Neural progenitor cell (in vitro differentiated cells): ENCODE results near the gene COL25A1. TPM values are rescaled to one million over a fixed set of nuclear protein-coding genes. Genes with fewer than 3 reads are reported as not detected.

ENCODE experiments used
- DNase-seq: peaks from one replicate; pipeline ENCODE4 v3.0.0-alpha.2; 2016; ENCODE audit warnings: low spot score
- H2AFZ ChIP-seq: fragments of 200-600 bp; sonication (generic); replicated peaks from 2 replicates; pipeline ENCODE4 v1.6.1; 2016; ENCODE audit warnings: antibody characterized with exemption
- H3F3A ChIP-seq: fragments of 200-600 bp; sonication (generic); 2 replicates; pipeline ENCODE4 v1.6.1; 2016; ENCODE audit warnings: antibody characterized with exemption, low read depth
- H3K27ac ChIP-seq: fragments of 200-600 bp; sonication (generic); 2 replicates; pipeline ENCODE4 v1.5.1; 2016; ENCODE audit warnings: mild to moderate bottlenecking
- H3K27me3 ChIP-seq: fragments of 200-600 bp; sonication (generic); 2 replicates; pipeline ENCODE4 v1.6.1; 2016; ENCODE audit warnings: mild to moderate bottlenecking, moderate library complexity
- H3K36me3 ChIP-seq: fragments of 200-600 bp; sonication (generic); 2 replicates; pipeline ENCODE4 v1.5.1; 2016
- H3K4me1 ChIP-seq: fragments of 200-600 bp; sonication (generic); 2 replicates; pipeline ENCODE4 v1.6.1; 2016; ENCODE audit warnings: mixed run types
- H3K4me2 ChIP-seq: fragments of 200-600 bp; sonication (generic); 2 replicates; pipeline ENCODE4 v1.6.1; 2016
- H3K4me3 ChIP-seq: fragments of 200-600 bp; sonication (generic); 2 replicates; pipeline ENCODE4 v1.5.1; 2016
- H3K79me2 ChIP-seq: fragments of 200-600 bp; sonication (generic); 2 replicates; pipeline ENCODE4 v1.6.1; 2016; ENCODE audit warnings: low read depth
- H3K9ac ChIP-seq: fragments of 200-600 bp; sonication (generic); 2 replicates; pipeline ENCODE4 v1.6.1; 2016
- H3K9me3 ChIP-seq: fragments of 200-600 bp; sonication (generic); 2 replicates; pipeline ENCODE4 v1.5.1; 2016; ENCODE audit warnings: low read depth
- H4K20me1 ChIP-seq: fragments of 200-600 bp; sonication (generic); 2 replicates; pipeline ENCODE4 v1.6.1; 2016; ENCODE audit warnings: low read depth
- H3K27ac Mint-ChIP-seq: 3 replicates; pipeline ENCODE4 v1.8.0; 2021; ENCODE audit warnings: mixed read lengths
- H3K27me3 Mint-ChIP-seq: 2 replicates; pipeline ENCODE4 v1.8.0; 2022; ENCODE audit warnings: low read depth, mild to moderate bottlenecking, inconsistent platforms, moderate library complexity, mixed read lengths; ENCODE audit not compliant: insufficient read depth
- H3K36me3 Mint-ChIP-seq: 3 replicates; pipeline ENCODE4 v1.8.0; 2021; ENCODE audit warnings: mixed read lengths
- H3K4me1 Mint-ChIP-seq: 3 replicates; pipeline ENCODE4 v1.8.0; 2021; ENCODE audit warnings: mixed read lengths
- H3K4me3 Mint-ChIP-seq: 3 replicates; pipeline ENCODE4 v1.8.0; 2021; ENCODE audit warnings: mild to moderate bottlenecking, moderate library complexity, mixed read lengths
- H3K9me3 Mint-ChIP-seq: 3 replicates; pipeline ENCODE4 v1.8.0; 2020; ENCODE audit warnings: mixed read lengths
- CTCF ChIP-seq: fragments of 200-600 bp; sonication (generic); IDR thresholded peaks from 2 replicates; pipeline ENCODE4 v1.5.1; 2017; ENCODE audit warnings: antibody characterized with exemption, mild to moderate bottlenecking
- EZH2 ChIP-seq: fragments of 200-600 bp; sonication (generic); IDR thresholded peaks from 2 replicates; pipeline ENCODE4 v1.6.1; 2017; ENCODE audit warnings: antibody characterized with exemption, mild to moderate bottlenecking, moderate library complexity
- EZH2phosphoT487 ChIP-seq: fragments of 200-600 bp; sonication (generic); IDR thresholded peaks from 2 replicates; pipeline ENCODE4 v1.6.1; 2017; ENCODE audit warnings: antibody characterized with exemption
- total RNA-seq: library from RNA; depleted of rRNA; stranded (reverse); fragments of >200 nt; gene quantifications from 2 replicates; pipeline ENCODE4 v1.2.3, GENCODE V29; 2015; ENCODE audit warnings: low replicate concordance

COL25A1 gene
- total RNA-seq, 1 donor from 2014 or later: 1.3 TPM

- Histone ChIP-seq H3K27me3 (peaks cover 32% of the 10 kb centered on the region), H3F3A (peaks cover 22% of the 10 kb centered on the region), H3K27ac (no peak overlapping the region), H3K4me1 (peaks cover 10% of the 10 kb centered on the region), H3K4me2 (no peak overlapping the region), H3K4me3 (no peak overlapping the region), H3K9me3 (no peaks in the 10 kb centered on the region), H2AFZ (no peak overlapping the region), H3K79me2 (no peaks in the 10 kb centered on the region), H4K20me1 (no peaks in the 10 kb centered on the region), H3K36me3 (no peaks in the 10 kb centered on the region), H3K9ac (no peak overlapping the region)
- peaks cover 22% of the 10 kb centered on the region for H3K27me3 Mint-ChIP-seq
- H3K27ac Mint-ChIP-seq: no peak overlapping the region
- H3K36me3 Mint-ChIP-seq: peaks cover 2% of the 10 kb centered on the region
- H3K4me1 Mint-ChIP-seq: peaks cover 14% of the 10 kb centered on the region
- DNase-seq: no peak
- peaks cover 6% of the 10 kb centered on the region for H3K9me3 Mint-ChIP-seq
- TF ChIP-seq CTCF (no peak), EZH2 (no peak), EZH2phosphoT487 (no peak)
- H3K4me3 Mint-ChIP-seq: no peak overlapping the region
These were observed 536.4 kb downstream of the COL25A1 start for GRCh38 chr4:108766058-108766457.

GRCh38 chr4:108763986-108764385 lies 538.5 kb downstream of the COL25A1 start:
- TF ChIP-seq EZH2phosphoT487 (no peak), CTCF (no peak), EZH2 (no peak)
- no peak overlapping the region for H3K4me3 Mint-ChIP-seq
- H3K36me3 ChIP-seq: no peaks in the 10 kb centered on the region
- peaks cover 10% of the 10 kb centered on the region for H3K4me1 ChIP-seq
- H3K36me3 Mint-ChIP-seq: peaks cover 2% of the 10 kb centered on the region
- H3F3A ChIP-seq: peaks cover 22% of the 10 kb centered on the region
- no peak overlapping the region for H3K4me2 ChIP-seq
- peaks cover 22% of the 10 kb centered on the region for H3K27me3 Mint-ChIP-seq
- H2AFZ ChIP-seq: no peak overlapping the region
- peaks cover 6% of the 10 kb centered on the region for H3K9me3 Mint-ChIP-seq
- no peaks in the 10 kb centered on the region for H3K79me2 ChIP-seq
- H3K27ac Mint-ChIP-seq: no peak overlapping the region
- peaks cover 14% of the 10 kb centered on the region for H3K4me1 Mint-ChIP-seq
- H3K27me3 ChIP-seq: peaks cover 44% of the 10 kb centered on the region
- no peak overlapping the region for H3K9ac ChIP-seq
- H3K27ac ChIP-seq: no peak overlapping the region
- H3K9me3 ChIP-seq: no peaks in the 10 kb centered on the region
- no peaks in the 10 kb centered on the region for H4K20me1 ChIP-seq
- no peak for DNase-seq
- no peak overlapping the region for H3K4me3 ChIP-seq

- H3K27me3 Mint-ChIP-seq: peaks cover 22% of the 10 kb centered on the region
- H3K27ac ChIP-seq: no peak overlapping the region
- H3K36me3 ChIP-seq: no peaks in the 10 kb centered on the region
- H3K9ac ChIP-seq: no peak overlapping the region
- peak overlapping the region; percentile 86 for H3K4me2 ChIP-seq
- H3K4me3 Mint-ChIP-seq: peak overlapping the region; percentile 85
- peaks cover 10% of the 10 kb centered on the region for H3K4me1 ChIP-seq
- peaks cover 6% of the 10 kb centered on the region for H3K9me3 Mint-ChIP-seq
- peaks cover 44% of the 10 kb centered on the region for H3K27me3 ChIP-seq
- peaks cover 2% of the 10 kb centered on the region for H3K36me3 Mint-ChIP-seq
- peaks cover 14% of the 10 kb centered on the region for H3K4me1 Mint-ChIP-seq
- H4K20me1 ChIP-seq: no peaks in the 10 kb centered on the region
- no peaks in the 10 kb centered on the region for H3K79me2 ChIP-seq
- peak overlapping the region; percentile 63 for H3K4me3 ChIP-seq
- no peak overlapping the region for H3K27ac Mint-ChIP-seq
- H2AFZ ChIP-seq: peak overlapping the region; percentile 99
- DNase-seq: no peak
- peaks cover 22% of the 10 kb centered on the region for H3F3A ChIP-seq
- TF ChIP-seq EZH2 (no peak), EZH2phosphoT487 (no peak)
- no peaks in the 10 kb centered on the region for H3K9me3 ChIP-seq
These were observed 539.2 kb downstream of the COL25A1 start for GRCh38 chr4:108763226-108763593.

GRCh38 chr4:108762559-108763225 lies 539.8 kb downstream of the COL25A1 start, which contains the start of gene ETNPPL:
ETNPPL (minus strand) TSS chr4:108763053; CDS start chr4:108762898, 155 bp downstream.
- peaks cover 22% of the 10 kb centered on the region for H3F3A ChIP-seq
- H3K27me3 Mint-ChIP-seq: peaks cover 22% of the 10 kb centered on the region
- peaks cover 44% of the 10 kb centered on the region for H3K27me3 ChIP-seq
- peaks cover 14% of the 10 kb centered on the region for H3K4me1 Mint-ChIP-seq
- H3K9ac ChIP-seq: no peak within 1 kb of the TSS
- TF ChIP-seq EZH2phosphoT487: no peak
- no peak for TF ChIP-seq CTCF
- TF ChIP-seq EZH2: no peak
- no peaks in the 10 kb centered on the region for H3K9me3 ChIP-seq
- H3K4me2 ChIP-seq: peak within 1 kb of the TSS; percentile 86
- H3K4me1 ChIP-seq: peaks cover 10% of the 10 kb centered on the region
- DNase-seq: peak; percentile 85
- H3K36me3 Mint-ChIP-seq: peaks cover 2% of the 10 kb centered on the region
- peak within 1 kb of the TSS; percentile 85 for H3K4me3 Mint-ChIP-seq
- H2AFZ ChIP-seq: peak within 1 kb of the TSS; percentile 99
- H3K9me3 Mint-ChIP-seq: peaks cover 6% of the 10 kb centered on the region
- no peak within 1 kb of the TSS for H3K27ac Mint-ChIP-seq
- H3K27ac ChIP-seq: no peak within 1 kb of the TSS
- no peaks in the 10 kb centered on the region for H3K36me3 ChIP-seq
- H3K79me2 ChIP-seq: no peaks in the 10 kb centered on the region
- peak within 1 kb of the TSS; percentile 63 for H3K4me3 ChIP-seq
- H4K20me1 ChIP-seq: no peaks in the 10 kb centered on the region
